ENCODE measurements around the gene SEMA4D. TPM values are rescaled to one million over a fixed set of nuclear protein-coding genes. Genes with fewer than 3 reads are reported as not detected.

The SEMA4D gene
- total and polyA plus RNA-seq, 8 donors = 20.0 to 71.9 (median 25.6) TPM

GRCh38 chr9:89418882-89419640 is 78.9 kb downstream of the SEMA4D start:
- intact Hi-C loops (cut with DNase I) = no loop called here
- H3K36me3 ChIP-seq = peaks cover 0 to 14% of the 10 kb centered on the region in 2 donors
- H3K27ac ChIP-seq = peak overlapping the region in 1 of 2 donors; percentile 50
- peaks cover 0 to 65% of the 10 kb centered on the region in 2 donors for H3K4me1 ChIP-seq
- no peak for DNase-seq
- ATAC-seq = no peak
- no peak for TF ChIP-seq CTCF (IDR thresholded peaks at IDR 0.05)
- H3K9me3 ChIP-seq = no peaks in the 10 kb centered on the region
- H3K4me3 ChIP-seq = no peak overlapping the region
- H3K27me3 ChIP-seq = no peaks in the 10 kb centered on the region

GRCh38 chr9:89418474-89418845 is 79.5 kb downstream of the SEMA4D start:
- no peak for TF ChIP-seq CTCF (IDR thresholded peaks at IDR 0.05)
- ATAC-seq = no peak
- peak overlapping the region in 1 of 2 donors; percentile 50 for H3K27ac ChIP-seq

GRCh38 chr9:89417832-89418473 is 80.0 kb downstream of the SEMA4D start:
- H3K4me1 ChIP-seq = peaks cover 0 to 59% of the 10 kb centered on the region in 2 donors
- no peaks in the 10 kb centered on the region for H3K9me3 ChIP-seq
- DNase-seq = no peak
- peak overlapping the region in 1 of 2 donors; percentile 50 for H3K27ac ChIP-seq
- no peaks in the 10 kb centered on the region for H3K27me3 ChIP-seq
- no peak for ATAC-seq
- H3K4me3 ChIP-seq = no peak overlapping the region
- intact Hi-C loops (cut with DNase I) = no loop called here
- peaks cover 0 to 18% of the 10 kb centered on the region in 2 donors for H3K36me3 ChIP-seq
- TF ChIP-seq CTCF (IDR thresholded peaks at IDR 0.05) = no peak

More at GRCh38 chr9:89418474-89418845, 79.5 kb downstream of the SEMA4D start:
- H3K4me3 ChIP-seq = no peak overlapping the region
- DNase-seq = no peak
- H3K27me3 ChIP-seq = no peaks in the 10 kb centered on the region
- intact Hi-C loops (cut with DNase I) = no loop called here
- H3K9me3 ChIP-seq = no peaks in the 10 kb centered on the region
- peaks cover 0 to 17% of the 10 kb centered on the region in 2 donors for H3K36me3 ChIP-seq
- peaks cover 0 to 64% of the 10 kb centered on the region in 2 donors for H3K4me1 ChIP-seq

GRCh38 chr9:89414670-89415324 is 83.1 kb downstream of the SEMA4D start:
- Histone ChIP-seq H3K27me3 (no peaks in the 10 kb centered on the region), H3K4me3 (no peak overlapping the region), H3K27ac (no peak overlapping the region), H3K4me1 (peaks cover 0 to 44% of the 10 kb centered on the region in 2 donors), H3K36me3 (peaks cover 0 to 18% of the 10 kb centered on the region in 2 donors), H3K9me3 (no peaks in the 10 kb centered on the region)
- DNase-seq (no peak), ATAC-seq (no peak)
- intact Hi-C loops (cut with DNase I) = no loop called here
- no peak for TF ChIP-seq CTCF (IDR thresholded peaks at IDR 0.05)
